ENCODE results near the gene SIGLECL1.
"Not testable (repeated sequence)": the region's sequence is repeated elsewhere in the genome, so short reads cannot be mapped to it uniquely, and the experiment has no call there.

Gene SIGLECL1

GRCh38 chr19:51250786-51251467, at the start of gene SIGLECL1:
Gene SIGLECL1, plus strand, starts transcription at chr19:51251080. Its CDS starts 12,993 bp downstream, at chr19:51264073.
- no peak for DNase-seq

GRCh38 chr19:51201712-51202111, 49.2 kb upstream of the SIGLECL1 start:
- no peak for DNase-seq

- DNase-seq = no peak
Observed at GRCh38 chr19:51203916-51204315, 47.0 kb upstream of the SIGLECL1 start.

GRCh38 chr19:51204321-51204720, 46.6 kb upstream of the SIGLECL1 start:
- no peak for DNase-seq

GRCh38 chr19:51207747-51208146, 43.1 kb upstream of the SIGLECL1 start:
- DNase-seq = no peak

GRCh38 chr19:51210191-51210784, 40.6 kb upstream of the SIGLECL1 start:
- DNase-seq = no peak

GRCh38 chr19:51210874-51211361, 40.0 kb upstream of the SIGLECL1 start:
- not testable (repeated sequence) for DNase-seq

GRCh38 chr19:51211833-51212232, 39.0 kb upstream of the SIGLECL1 start:
- DNase-seq = no peak

GRCh38 chr19:51219307-51219706, 31.6 kb upstream of the SIGLECL1 start:
- no peak for DNase-seq

- no peak for DNase-seq
Observed at GRCh38 chr19:51219971-51220370, 30.9 kb upstream of the SIGLECL1 start.

GRCh38 chr19:51220996-51221395, 29.9 kb upstream of the SIGLECL1 start:
- DNase-seq = no peak

- no peak for DNase-seq
Observed at GRCh38 chr19:51224163-51224641, 26.7 kb upstream of the SIGLECL1 start.

GRCh38 chr19:51224898-51225393, 25.9 kb upstream of the SIGLECL1 start, which contains the start of gene CD33:
Gene CD33, plus strand, starts transcription at chr19:51225080. Its CDS starts 39 bp downstream, at chr19:51225119.
- DNase-seq = not testable (repeated sequence)

GRCh38 chr19:51226067-51226466, 24.8 kb upstream of the SIGLECL1 start:
- no peak for DNase-seq

GRCh38 chr19:51227326-51227725, 23.6 kb upstream of the SIGLECL1 start:
- no peak for DNase-seq

- DNase-seq = no peak
Observed at GRCh38 chr19:51227966-51228365, 22.9 kb upstream of the SIGLECL1 start.

- DNase-seq = no peak
Observed at GRCh38 chr19:51240866-51241265, 10.0 kb upstream of the SIGLECL1 start.

GRCh38 chr19:51242881-51243630, 7.8 kb upstream of the SIGLECL1 start:
- DNase-seq = no peak

- DNase-seq = no peak
Observed at GRCh38 chr19:51246164-51246552, 4.7 kb upstream of the SIGLECL1 start.

GRCh38 chr19:51247972-51248590, 2.8 kb upstream of the SIGLECL1 start:
- no peak for DNase-seq

GRCh38 chr19:51251468-51251820, 564 bp downstream of the SIGLECL1 start:
- no peak for DNase-seq

GRCh38 chr19:51252306-51253079, 1.6 kb downstream of the SIGLECL1 start:
- DNase-seq = no peak

All from activated gamma-delta T cell treated with Interleukin-2 at 50 U/mL for 16 hours (primary cell).